Tibial nerve (tissue), 4 donors: ENCODE results near the gene CLDN19. TPM values are rescaled to one million over a fixed set of nuclear protein-coding genes. Genes with fewer than 3 reads are reported as not detected.

Source experiments
- DNase-seq, 2 donors: peaks; one replicate each; pipeline ENCODE4 v3.0.0-alpha.2; 2019; ENCODE audit warnings: low spot score in 2 of 2
- H3K27ac ChIP-seq, 4 donors: fragments of 200-600 bp; sonication (generic) in 3 of 4; one replicate each; pipeline ENCODE4 v1.5.1; 2017 to 2019; ENCODE audit warnings: mild to moderate bottlenecking in 1 of 4
- H3K27me3 ChIP-seq, 2 donors: fragments of 200-600 bp; sonication (generic) in 1 of 2; one replicate each; pipeline versions ENCODE4 v1.5.1 to v1.6.0; 2017 to 2019
- H3K36me3 ChIP-seq, 3 donors: fragments of 200-600 bp; sonication (generic); one replicate each; pipeline ENCODE4 v1.5.1; 2018 to 2019
- H3K4me1 ChIP-seq, 4 donors: fragments of 200-600 bp; sonication (generic) in 3 of 4; one replicate each; pipeline ENCODE4 v1.5.1; 2017 to 2019
- H3K4me3 ChIP-seq, 4 donors: fragments of 200-600 bp; sonication (generic) in 3 of 4; one replicate each; pipeline ENCODE4 v1.5.1; 2017 to 2019; ENCODE audit warnings: mild to moderate bottlenecking in 1 of 4, moderate library complexity in 1 of 4
- H3K9me3 ChIP-seq, 4 donors: fragments of 200-600 bp; sonication (generic) in 3 of 4; one replicate each; pipeline ENCODE4 v1.5.1; 2017 to 2019
- CTCF ChIP-seq, 5 experiments: fragments of 200-600 bp in 3 of 5; fragments of 450-650 bp in 2 of 5; sonication (generic) in 3 of 5; IDR thresholded peaks; one replicate each; pipeline ENCODE4 v1.5.1; 2016 to 2019; ENCODE audit warnings: antibody characterized with exemption in 5 of 5, mild to moderate bottlenecking in 3 of 5, moderate library complexity in 2 of 5
- EP300 ChIP-seq, 2 donors: sonication (generic); formaldehyde crosslinking; IDR thresholded peaks; one replicate each; pipeline ENCODE4 v1.6.1; 2017; ENCODE audit warnings: antibody characterized with exemption in 2 of 2, mild to moderate bottlenecking in 1 of 2
- POLR2A ChIP-seq, 2 donors: fragments of 450-650 bp; IDR thresholded peaks; one replicate each; pipeline ENCODE4 v1.6.1; 2017; ENCODE audit warnings: antibody characterized with exemption in 2 of 2, mild to moderate bottlenecking in 2 of 2, moderate library complexity in 2 of 2
- WGBS, 2 donors: methylation state at CpG; one replicate each; pipeline ENCODE4 v1.1.5; 2018; 5-methylcytosine and 5-hydroxymethylcytosine counted together
- total RNA-seq, 4 donors: library from RNA; depleted of rRNA; stranded (reverse); fragments of >200 nt; gene quantifications; one replicate each; pipeline ENCODE4 v1.1.0, GENCODE V29; 2016

The CLDN19 gene
- total RNA-seq, 4 donors from 2014 or later, result 136 to 259 (median 218) TPM

- DNase-seq, result no peak
- H3K27ac ChIP-seq, result peak overlapping the region; percentile 54 to 85 (median 76)
- 49 to 55% methylated on average over 16 to 17 of the region's 19 CpGs for WGBS, 2 donors
These were observed 980 bp upstream of the CLDN19 start for GRCh38 chr1:42740851-42741580.

GRCh38 chr1:42738678-42739226 is 1.3 kb downstream of the CLDN19 start:
- 59 to 67% methylated on average over 7 of the region's 8 CpGs for WGBS, 2 donors
- TF ChIP-seq POLR2A (IDR thresholded peaks at IDR 0.05) (no peak), EP300 (IDR thresholded peaks at IDR 0.05) (no peak), CTCF (IDR thresholded peaks at IDR 0.05) (no peak)
- Histone ChIP-seq H3K4me1 (peaks cover 0 to 62% (median 8%) of the 10 kb centered on the region in 4 donors), H3K27ac (peak overlapping the region; percentile 54 to 85 (median 76)), H3K4me3 (peak overlapping the region; percentile 8 to 51 (median 32)), H3K27me3 (no peaks in the 10 kb centered on the region), H3K36me3 (peaks cover 0 to 22% (median 0%) of the 10 kb centered on the region in 3 donors), H3K9me3 (no peaks in the 10 kb centered on the region)
- DNase-seq, result no peak

More at GRCh38 chr1:42740851-42741580, 980 bp upstream of the CLDN19 start:
- TF ChIP-seq EP300 (IDR thresholded peaks at IDR 0.05), result no peak
- no peak for TF ChIP-seq POLR2A (IDR thresholded peaks at IDR 0.05)
- TF ChIP-seq CTCF (IDR thresholded peaks at IDR 0.05), result no peak
- Histone ChIP-seq H3K9me3 (no peaks in the 10 kb centered on the region), H3K36me3 (peaks cover 0 to 7% (median 1%) of the 10 kb centered on the region in 3 donors), H3K4me1 (peaks cover 0 to 56% (median 8%) of the 10 kb centered on the region in 4 donors), H3K27me3 (no peaks in the 10 kb centered on the region), H3K4me3 (peak overlapping the region in 1 of 4 donors; percentile 51)

- TF ChIP-seq EP300 (IDR thresholded peaks at IDR 0.05) (no peak), CTCF (IDR thresholded peaks at IDR 0.05) (no peak), POLR2A (IDR thresholded peaks at IDR 0.05) (no peak)
- WGBS, 2 donors, result 60 to 73% methylated on average over 19 to 21 of the region's 21 CpGs
These were observed 1.9 kb downstream of the CLDN19 start for GRCh38 chr1:42737986-42738677.

GRCh38 chr1:42737257-42737656 is 2.8 kb downstream of the CLDN19 start:
- Histone ChIP-seq H3K27ac (peak overlapping the region in 2 of 4 donors; percentile 74 to 85), H3K9me3 (no peaks in the 10 kb centered on the region), H3K36me3 (peaks cover 0 to 27% (median 0%) of the 10 kb centered on the region in 3 donors), H3K27me3 (no peaks in the 10 kb centered on the region), H3K4me3 (peak overlapping the region in 1 of 4 donors; percentile 51), H3K4me1 (peaks cover 0 to 53% (median 8%) of the 10 kb centered on the region in 4 donors)
- TF ChIP-seq POLR2A (IDR thresholded peaks at IDR 0.05) (no peak), CTCF (IDR thresholded peaks at IDR 0.05) (no peak), EP300 (IDR thresholded peaks at IDR 0.05) (no peak)
- DNase-seq, result no peak
- WGBS, 2 donors, result 35 to 61% methylated on average over 5 of the region's 5 CpGs

More at GRCh38 chr1:42737986-42738677, 1.9 kb downstream of the CLDN19 start:
- H3K27me3 ChIP-seq, result no peaks in the 10 kb centered on the region
- peaks cover 0 to 62% (median 8%) of the 10 kb centered on the region in 4 donors for H3K4me1 ChIP-seq
- peak overlapping the region; percentile 40 to 85 (median 76) for H3K27ac ChIP-seq
- no peaks in the 10 kb centered on the region for H3K9me3 ChIP-seq
- peaks cover 0 to 27% (median 0%) of the 10 kb centered on the region in 3 donors for H3K36me3 ChIP-seq
- peak overlapping the region in 3 of 4 donors; percentile 30 to 51 (median 33) for H3K4me3 ChIP-seq
- no peak for DNase-seq
